Measurements from ENCODE around the gene PHEX.

GRCh38 chrX:22268706-22269105 lies 236.6 kb downstream of the PHEX start:
- TF ChIP-seq CTCF (conservative IDR thresholded peaks at IDR 0.05; ENCODE audit: low read depth in 2 of 2) (no peak), ETS1 (IDR thresholded peaks at IDR 0.05) (no peak), POLR2AphosphoS5 (IDR thresholded peaks at IDR 0.05; ENCODE audit: low read depth) (no peak), EZH2 (IDR thresholded peaks at IDR 0.05; ENCODE audit: low read depth, unreplicated experiment) (no peak), EZH2phosphoT487 (IDR thresholded peaks at IDR 0.05; ENCODE audit: unreplicated experiment) (no peak), REST (IDR thresholded peaks at IDR 0.05; ENCODE audit: unreplicated experiment) (no peak), CREB1 (CRISPR knock-in tag; IDR thresholded peaks at IDR 0.05; ENCODE audit: low read depth) (no peak), ZNF114 (CRISPR knock-in tag; IDR thresholded peaks at IDR 0.05) (no peak)
